SH-SY5Y (cell line): Measurements from ENCODE around the gene TNS3.

Experiments
- GATA2 ChIP-seq: IDR thresholded peaks from 2 replicates; pipeline ENCODE4 v1.6.1; 2011; ENCODE audit warnings: mild to moderate bottlenecking, low read depth, low read length
- GATA3 ChIP-seq: IDR thresholded peaks from 2 replicates; pipeline ENCODE4 v1.6.1; 2011; ENCODE audit warnings: low read depth, mild to moderate bottlenecking, low read length, moderate library complexity

DNA sequence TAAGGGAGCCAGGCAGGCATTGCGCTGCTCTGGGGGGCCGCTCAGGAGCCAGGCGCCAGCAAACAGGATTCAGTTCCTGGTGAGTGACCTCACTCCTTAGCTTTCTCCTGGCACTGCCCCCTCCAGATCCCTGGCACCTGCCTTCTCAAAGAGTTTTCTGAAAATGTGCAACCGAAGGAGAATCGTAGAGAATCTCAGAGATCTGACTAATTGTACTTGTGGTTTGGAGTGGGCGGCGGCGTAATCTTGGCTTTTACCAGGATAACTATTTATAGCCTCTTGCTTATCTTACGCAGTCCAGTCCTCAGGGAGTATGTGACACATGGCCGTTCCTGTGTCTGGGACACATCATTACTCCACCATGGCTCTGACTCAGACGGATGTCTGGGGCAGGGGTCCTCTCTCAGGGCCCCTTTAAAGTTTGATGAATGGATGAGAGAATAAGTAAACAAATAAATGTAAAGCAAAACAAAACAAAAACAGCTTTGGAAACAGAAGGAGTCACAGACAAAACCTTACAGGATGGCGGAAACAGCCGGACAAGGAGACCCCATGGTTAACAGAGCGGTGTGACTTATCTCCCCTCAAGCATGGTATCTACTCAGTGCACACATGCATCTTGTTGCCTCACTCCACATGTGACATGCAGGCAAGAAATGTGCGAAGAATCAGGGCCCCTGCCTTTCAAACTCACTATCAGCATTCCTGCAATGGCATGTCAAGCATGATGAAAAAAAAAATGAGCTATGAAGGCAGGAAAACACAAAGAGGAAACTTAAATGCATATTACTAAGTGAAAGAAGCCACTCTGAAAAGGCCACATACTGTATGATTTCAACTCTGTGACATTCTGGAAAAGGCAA lies 99.7 kb downstream of the TNS3 start:
- peak; percentile 89 for TF ChIP-seq GATA2
- TF ChIP-seq GATA3 = no peak
